ENCODE measurements around the gene SLC3A2. TPM values are rescaled to one million over a fixed set of nuclear protein-coding genes. Genes with fewer than 3 reads are reported as not detected.

SLC3A2 gene
- total and polyA plus RNA-seq, 2 of the 13 experiments (the other 11 are each of a cell fraction or from before 2014, with no cell fraction given), result 213 to 226 TPM

DNA sequence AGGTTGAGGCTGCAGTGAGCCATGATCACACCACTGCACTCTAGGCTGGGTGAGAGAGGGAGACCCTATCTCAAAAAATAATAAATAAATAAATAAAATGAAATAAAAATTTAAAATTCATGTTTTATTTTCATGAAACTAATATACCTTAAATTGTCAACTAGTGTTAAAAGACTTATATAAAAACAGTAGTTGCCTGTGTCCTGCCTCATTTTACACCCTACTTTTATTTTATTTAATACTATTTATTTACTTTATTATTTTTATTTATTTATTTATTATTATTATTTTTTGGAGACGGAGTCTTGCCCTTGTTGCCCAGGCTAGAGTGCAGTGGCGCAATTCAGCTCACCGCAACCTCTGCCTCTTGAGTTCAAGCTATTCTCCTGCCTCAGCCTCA is 36.5 kb upstream of the SLC3A2 start:
- POLR2A ChIA-PET, result interaction anchor here (1.0 to 4.9 kb wide), 3 partner anchors 12 to 91 kb away, joined by 4 to 51 read pairs (median 6); partner anchors contain the start of genes STX5, TEX54 and ZBTB3
- H3K4me2 ChIP-seq (ENCODE audit: low read depth, low read length), result no peak overlapping the region
- no peaks in the 10 kb centered on the region for H3K36me3 ChIP-seq (replicated peaks in 1 of 2; ENCODE audit: control insufficient read depth in 1 of 2, insufficient read depth in 2 of 2, low read length in 2 of 2)
- no peak overlapping the region for H3K4me3 ChIP-seq (replicated peaks in 1 of 3; ENCODE audit: insufficient read depth in 1 of 3, low read depth in 2 of 3, low read length in 3 of 3)
- no peak for ATAC-seq
- 96% methylated on average over 3 of the region's 3 CpGs for WGBS (ENCODE audit: low lambda C conversion rate)
- H3K9me3 ChIP-seq (ENCODE audit: low read length), result no peaks in the 10 kb centered on the region
- DNase-seq (ENCODE audit: low spot score), result no peak
- H3K4me1 ChIP-seq (ENCODE audit: insufficient read depth, low read length), result peaks cover 37% of the 10 kb centered on the region
- no peak overlapping the region for H3K27ac ChIP-seq (ENCODE audit: extremely low read length, insufficient read depth, low read length)
- CTCF ChIA-PET (ENCODE audit: low intra/inter-chr PET ratio, low total read pairs), result no interaction called here
- H3K27me3 ChIP-seq (ENCODE audit: control insufficient read depth in 1 of 2, insufficient read depth in 2 of 2, low read length in 2 of 2), result no peaks in the 10 kb centered on the region; a peak in 1 of 5 replicates
- H3K9ac ChIP-seq (ENCODE audit: insufficient read depth, low read depth, low read length), result no peak overlapping the region
- no TSS peak for BruUV-seq (replicated peaks)
- in situ Hi-C loops (cut with HindIII; ENCODE audit: extremely low pct_ligation_motif_present, low pct_unique_long_range_greater_than_20kb), result no loop called here
- H2AFZ ChIP-seq (ENCODE audit: low read length), result no peak overlapping the region
- H4K20me1 ChIP-seq (ENCODE audit: insufficient read depth, low read length), result no peaks in the 10 kb centered on the region
- intact Hi-C loops (cut with micrococcal nuclease; ENCODE audit: unreplicated experiment), result loop anchor here (5.0 kb wide), 1 partner anchor 117 kb away; the partner anchor contains the start of genes HNRNPUL2 and TTC9C
- no peak for FAIRE-seq
- H3K79me2 ChIP-seq (ENCODE audit: insufficient read depth, low read length), result peaks cover 2% of the 10 kb centered on the region
- TF ChIP-seq XBP1 (CRISPR knock-in tag; IDR thresholded peaks at IDR 0.05), result no peak
- TF ChIP-seq, protein P1, sequence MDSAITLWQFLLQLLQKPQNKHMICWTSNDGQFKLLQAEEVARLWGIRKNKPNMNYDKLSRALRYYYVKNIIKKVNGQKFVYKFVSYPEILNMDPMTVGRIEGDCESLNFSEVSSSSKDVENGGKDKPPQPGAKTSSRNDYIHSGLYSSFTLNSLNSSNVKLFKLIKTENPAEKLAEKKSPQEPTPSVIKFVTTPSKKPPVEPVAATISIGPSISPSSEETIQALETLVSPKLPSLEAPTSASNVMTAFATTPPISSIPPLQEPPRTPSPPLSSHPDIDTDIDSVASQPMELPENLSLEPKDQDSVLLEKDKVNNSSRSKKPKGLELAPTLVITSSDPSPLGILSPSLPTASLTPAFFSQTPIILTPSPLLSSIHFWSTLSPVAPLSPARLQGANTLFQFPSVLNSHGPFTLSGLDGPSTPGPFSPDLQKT (CRISPR knock-in tag; IDR thresholded peaks at IDR 0.05; ENCODE audit: borderline replicate concordance), result no peak
- TF ChIP-seq, protein P2, sequence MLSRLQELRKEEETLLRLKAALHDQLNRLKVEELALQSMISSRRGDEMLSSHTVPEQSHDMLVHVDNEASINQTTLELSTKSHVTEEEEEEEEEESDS (CRISPR knock-in tag; IDR thresholded peaks at IDR 0.05; ENCODE audit: borderline replicate concordance), result no peak
- no peak for TF ChIP-seq ZFP1 (CRISPR knock-in tag; IDR thresholded peaks at IDR 0.05)
- no peak for TF ChIP-seq ZNF782 (CRISPR knock-in tag; IDR thresholded peaks at IDR 0.05; ENCODE audit: borderline replicate concordance)
- no peak for TF ChIP-seq TCF7L2 (IDR thresholded peaks at IDR 0.05; ENCODE audit: low read depth, low read length)
- TF ChIP-seq ATRX (CRISPR knock-in tag; IDR thresholded peaks at IDR 0.05; ENCODE audit: borderline replicate concordance), result no peak
- no peak for TF ChIP-seq HNRNPK (IDR thresholded peaks at IDR 0.05; ENCODE audit: low read depth, low read length, poor library complexity, severe bottlenecking)
- TF ChIP-seq SP1 (IDR thresholded peaks at IDR 0.05), result no peak
- TF ChIP-seq SP1 (CRISPR knock-in tag; IDR thresholded peaks at IDR 0.05), result no peak
- TF ChIP-seq, protein P3, sequence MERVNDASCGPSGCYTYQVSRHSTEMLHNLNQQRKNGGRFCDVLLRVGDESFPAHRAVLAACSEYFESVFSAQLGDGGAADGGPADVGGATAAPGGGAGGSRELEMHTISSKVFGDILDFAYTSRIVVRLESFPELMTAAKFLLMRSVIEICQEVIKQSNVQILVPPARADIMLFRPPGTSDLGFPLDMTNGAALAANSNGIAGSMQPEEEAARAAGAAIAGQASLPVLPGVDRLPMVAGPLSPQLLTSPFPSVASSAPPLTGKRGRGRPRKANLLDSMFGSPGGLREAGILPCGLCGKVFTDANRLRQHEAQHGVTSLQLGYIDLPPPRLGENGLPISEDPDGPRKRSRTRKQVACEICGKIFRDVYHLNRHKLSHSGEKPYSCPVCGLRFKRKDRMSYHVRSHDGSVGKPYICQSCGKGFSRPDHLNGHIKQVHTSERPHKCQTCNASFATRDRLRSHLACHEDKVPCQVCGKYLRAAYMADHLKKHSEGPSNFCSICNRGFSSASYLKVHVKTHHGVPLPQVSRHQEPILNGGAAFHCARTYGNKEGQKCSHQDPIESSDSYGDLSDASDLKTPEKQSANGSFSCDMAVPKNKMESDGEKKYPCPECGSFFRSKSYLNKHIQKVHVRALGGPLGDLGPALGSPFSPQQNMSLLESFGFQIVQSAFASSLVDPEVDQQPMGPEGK (CRISPR knock-in tag; IDR thresholded peaks at IDR 0.05), result no peak
- TF ChIP-seq ZNF510 (CRISPR knock-in tag; IDR thresholded peaks at IDR 0.05; ENCODE audit: low read depth), result no peak
- TF ChIP-seq, protein P4, sequence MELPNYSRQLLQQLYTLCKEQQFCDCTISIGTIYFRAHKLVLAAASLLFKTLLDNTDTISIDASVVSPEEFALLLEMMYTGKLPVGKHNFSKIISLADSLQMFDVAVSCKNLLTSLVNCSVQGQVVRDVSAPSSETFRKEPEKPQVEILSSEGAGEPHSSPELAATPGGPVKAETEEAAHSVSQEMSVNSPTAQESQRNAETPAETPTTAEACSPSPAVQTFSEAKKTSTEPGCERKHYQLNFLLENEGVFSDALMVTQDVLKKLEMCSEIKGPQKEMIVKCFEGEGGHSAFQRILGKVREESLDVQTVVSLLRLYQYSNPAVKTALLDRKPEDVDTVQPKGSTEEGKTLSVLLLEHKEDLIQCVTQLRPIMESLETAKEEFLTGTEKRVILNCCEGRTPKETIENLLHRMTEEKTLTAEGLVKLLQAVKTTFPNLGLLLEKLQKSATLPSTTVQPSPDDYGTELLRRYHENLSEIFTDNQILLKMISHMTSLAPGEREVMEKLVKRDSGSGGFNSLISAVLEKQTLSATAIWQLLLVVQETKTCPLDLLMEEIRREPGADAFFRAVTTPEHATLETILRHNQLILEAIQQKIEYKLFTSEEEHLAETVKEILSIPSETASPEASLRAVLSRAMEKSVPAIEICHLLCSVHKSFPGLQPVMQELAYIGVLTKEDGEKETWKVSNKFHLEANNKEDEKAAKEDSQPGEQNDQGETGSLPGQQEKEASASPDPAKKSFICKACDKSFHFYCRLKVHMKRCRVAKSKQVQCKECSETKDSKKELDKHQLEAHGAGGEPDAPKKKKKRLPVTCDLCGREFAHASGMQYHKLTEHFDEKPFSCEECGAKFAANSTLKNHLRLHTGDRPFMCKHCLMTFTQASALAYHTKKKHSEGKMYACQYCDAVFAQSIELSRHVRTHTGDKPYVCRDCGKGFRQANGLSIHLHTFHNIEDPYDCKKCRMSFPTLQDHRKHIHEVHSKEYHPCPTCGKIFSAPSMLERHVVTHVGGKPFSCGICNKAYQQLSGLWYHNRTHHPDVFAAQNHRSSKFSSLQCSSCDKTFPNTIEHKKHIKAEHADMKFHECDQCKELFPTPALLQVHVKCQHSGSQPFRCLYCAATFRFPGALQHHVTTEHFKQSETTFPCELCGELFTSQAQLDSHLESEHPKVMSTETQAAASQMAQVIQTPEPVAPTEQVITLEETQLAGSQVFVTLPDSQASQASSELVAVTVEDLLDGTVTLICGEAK (IDR thresholded peaks at IDR 0.05), result no peak
- TF ChIP-seq, protein P4 (CRISPR knock-in tag; IDR thresholded peaks at IDR 0.05), result no peak
